22Rv1 (cell line): ENCODE measurements around the gene CPSF4L.

ENCODE experiments used
- CTCF ChIP-seq: fragments of 450-650 bp; IDR thresholded peaks from 2 replicates; pipeline ENCODE4 v1.5.1; 2017; ENCODE audit warnings: mild to moderate bottlenecking
- ZFX ChIP-seq: fragments of 450-650 bp; IDR thresholded peaks from 2 replicates; pipeline ENCODE4 v1.6.1; 2017; ENCODE audit warnings: antibody characterized with exemption, borderline replicate concordance

GRCh38 chr17:73283250-73283649 is 21.6 kb upstream of the CPSF4L start:
- TF ChIP-seq CTCF = no peak
- TF ChIP-seq ZFX = no peak
